HG03060 (cell line): ENCODE measurements around the gene GNA14.

Experiments used
- ATAC-seq: cut with Tn5 transposase; IDR thresholded peaks from one replicate; pipeline ENCODE4 v1.9.1; 2021; ENCODE audit warnings: low read depth, moderate number of reproducible peaks; ENCODE audit not compliant: unreplicated experiment

The GNA14 gene

DNA sequence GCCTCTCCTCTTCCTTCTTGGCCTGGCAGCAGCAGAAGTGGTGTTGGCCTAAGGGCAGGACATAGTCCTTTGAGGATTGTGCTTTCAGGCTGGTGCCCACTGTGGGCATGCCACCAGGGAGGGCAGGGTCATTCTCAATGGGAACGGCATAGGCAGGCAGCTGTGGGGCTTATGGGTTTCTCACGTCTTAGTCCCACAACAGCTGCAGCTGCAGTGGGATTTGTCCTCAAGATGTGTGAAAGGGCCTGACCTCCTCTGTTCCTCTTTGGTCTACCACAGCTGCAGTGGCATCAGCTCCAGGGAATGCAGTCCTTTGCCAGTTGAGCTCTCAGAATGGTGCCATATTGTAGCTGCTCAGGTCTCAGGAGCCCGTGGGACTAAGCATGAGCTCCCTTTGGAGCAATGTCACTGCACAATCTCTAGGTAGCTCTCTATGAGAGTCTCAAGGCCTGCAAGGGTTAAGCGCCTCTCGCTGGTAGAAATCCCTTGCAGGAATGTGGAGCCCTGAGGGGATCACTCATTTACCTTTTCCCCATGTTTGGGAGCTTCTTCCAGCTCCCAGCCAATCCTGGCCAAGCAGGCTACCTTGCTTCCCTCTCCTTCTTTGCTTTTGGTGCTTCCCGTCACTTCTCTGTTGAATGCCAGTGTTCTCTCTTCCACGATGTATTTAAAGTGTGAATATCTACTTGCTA is 104.8 kb downstream of the GNA14 start:
- ATAC-seq = no peak

DNA sequence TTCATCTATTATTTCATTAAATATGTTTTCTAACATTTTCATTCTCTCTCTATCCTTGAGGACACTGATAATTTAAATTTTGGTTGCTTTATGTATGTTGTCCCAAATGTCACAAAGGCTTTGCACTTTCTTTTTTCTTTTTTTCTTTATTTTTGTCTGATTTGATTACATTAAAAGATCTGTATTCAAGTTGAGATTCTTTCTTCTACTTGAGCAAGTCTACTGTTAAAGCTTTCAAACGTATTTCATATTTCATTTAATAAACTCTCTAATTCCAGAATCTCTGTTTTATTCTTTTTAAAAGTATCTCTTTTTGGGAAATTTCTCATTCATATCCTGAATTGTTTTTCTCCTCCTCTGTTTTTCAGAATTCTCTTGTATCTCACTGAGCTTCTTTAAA is 106.5 kb downstream of the GNA14 start:
- ATAC-seq = no peak

DNA sequence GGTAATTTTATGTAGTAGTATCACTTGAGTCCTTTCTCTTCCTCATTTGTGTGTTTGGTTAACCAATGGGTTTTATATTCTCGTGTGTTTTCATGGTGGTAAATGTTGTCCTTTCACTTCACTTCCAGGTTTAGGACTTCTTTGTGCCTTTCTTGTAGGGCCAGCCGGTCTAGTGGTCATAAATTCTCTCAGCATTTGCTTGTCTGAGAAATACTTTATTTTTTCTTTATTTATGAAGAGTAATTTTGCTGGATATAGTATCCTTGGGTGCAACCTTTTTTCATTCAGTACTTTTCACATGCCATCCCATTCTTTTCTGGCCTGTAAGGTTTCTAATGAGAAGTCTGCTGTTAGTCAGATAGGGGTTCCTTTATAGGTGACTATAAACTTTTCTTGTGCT is 107.1 kb downstream of the GNA14 start:
- ATAC-seq = no peak

DNA sequence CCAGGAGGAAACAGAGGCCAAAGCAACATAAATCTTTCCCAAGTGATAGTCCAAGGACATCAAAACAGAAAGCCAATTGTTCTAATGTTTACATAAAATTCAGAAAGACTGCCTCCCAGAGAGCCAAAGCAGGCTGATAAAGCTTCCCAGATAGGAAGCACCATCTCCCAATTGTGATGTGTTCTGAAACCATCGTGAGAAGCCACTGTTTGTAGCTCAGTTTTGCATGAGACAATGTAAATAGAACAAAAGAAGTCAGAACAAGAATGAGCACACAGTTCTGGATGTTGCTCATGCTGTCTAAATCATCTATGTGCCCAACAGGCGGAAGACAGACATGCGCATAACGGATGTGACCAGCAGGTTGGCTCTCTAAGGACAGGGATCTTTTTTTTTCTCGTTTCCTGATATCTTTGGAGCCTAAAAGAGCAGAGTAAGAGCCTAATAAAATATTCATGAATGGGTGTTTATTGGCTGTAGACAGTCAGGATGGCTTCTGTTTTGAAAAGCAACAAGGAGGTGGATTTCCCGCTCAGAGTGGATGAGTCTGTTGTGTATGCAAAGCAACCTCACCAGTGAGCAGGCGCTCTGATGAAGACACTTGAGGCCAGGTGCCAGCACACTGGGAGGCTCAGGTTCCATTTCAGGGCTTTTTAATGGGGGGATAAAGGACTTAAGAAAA is 113.6 kb downstream of the GNA14 start:
- ATAC-seq = no peak

DNA sequence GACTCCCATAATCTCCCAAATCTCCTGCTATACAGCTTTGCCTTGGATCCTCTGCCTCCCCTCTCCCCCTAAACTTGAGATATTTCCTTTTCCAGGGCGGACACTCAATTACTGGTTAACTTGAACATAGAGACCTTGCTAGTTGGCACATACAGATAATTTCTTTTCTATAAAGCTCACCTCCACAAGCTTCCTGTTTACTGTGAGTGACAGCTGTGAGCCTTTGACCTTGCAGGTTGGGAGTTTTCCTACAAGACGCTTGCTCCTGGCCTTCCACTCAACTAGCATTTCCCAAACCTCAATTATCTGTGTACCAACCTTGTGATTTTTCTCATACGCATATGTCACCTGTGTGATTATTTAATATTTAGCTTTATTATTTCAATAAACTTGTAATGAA is 114.5 kb downstream of the GNA14 start:
- no peak for ATAC-seq

DNA sequence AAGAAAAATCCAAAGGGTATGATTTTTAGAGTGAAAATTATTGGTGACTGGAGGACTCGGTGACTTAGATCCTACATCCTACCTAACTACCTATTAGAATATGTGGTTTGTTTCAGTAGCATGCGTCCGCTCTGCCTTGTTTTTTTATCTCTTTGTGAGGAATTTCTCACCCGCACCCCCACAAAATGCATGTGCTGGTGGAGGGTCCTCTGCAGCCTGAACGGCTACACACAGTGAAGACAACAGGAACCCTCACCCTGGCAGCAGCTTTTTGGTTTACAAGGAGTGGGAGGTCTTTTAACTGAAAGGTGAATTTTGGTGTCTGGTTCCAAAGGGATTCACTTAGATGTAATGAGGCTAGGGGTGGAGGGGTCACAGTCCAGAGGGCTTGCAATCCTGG is 115.5 kb downstream of the GNA14 start:
- ATAC-seq = no peak

DNA sequence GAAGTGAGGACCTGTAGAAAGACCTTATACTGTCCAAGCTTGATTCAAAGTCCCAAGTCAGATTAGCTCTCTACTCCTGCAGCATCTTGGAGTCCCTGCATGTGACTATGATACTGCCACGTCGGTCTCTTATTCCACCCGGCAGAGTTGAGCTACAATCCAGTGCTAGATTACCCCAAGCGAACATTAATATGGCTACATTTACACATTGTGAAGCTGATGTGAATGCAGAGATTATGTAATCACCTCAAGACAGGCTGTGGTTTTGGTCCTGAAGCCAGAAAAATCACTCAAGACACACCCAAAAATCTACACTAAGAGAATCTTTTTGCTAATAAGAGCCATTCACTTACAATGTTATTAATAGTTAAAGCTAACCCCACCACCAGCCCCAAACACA is 116.7 kb downstream of the GNA14 start:
- ATAC-seq = no peak

DNA sequence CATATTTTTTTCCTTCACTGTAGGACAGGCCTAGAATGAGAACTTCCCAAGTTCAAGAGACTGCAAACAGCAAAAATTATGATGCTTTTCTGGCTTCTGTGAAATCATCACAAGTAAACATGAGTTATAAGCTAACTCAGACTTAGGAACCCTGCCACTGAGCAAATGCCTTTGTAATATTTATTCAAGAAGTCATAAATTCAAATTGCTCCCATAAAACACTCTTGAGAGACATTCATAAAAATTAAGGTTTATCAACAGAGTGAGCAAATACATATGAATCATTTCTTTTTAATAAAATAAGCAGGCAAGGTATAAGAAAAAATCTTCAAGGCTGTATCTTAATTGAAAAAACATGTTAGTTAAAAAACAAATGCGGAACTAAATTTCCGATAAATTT is 124.2 kb downstream of the GNA14 start:
- no peak for ATAC-seq

DNA sequence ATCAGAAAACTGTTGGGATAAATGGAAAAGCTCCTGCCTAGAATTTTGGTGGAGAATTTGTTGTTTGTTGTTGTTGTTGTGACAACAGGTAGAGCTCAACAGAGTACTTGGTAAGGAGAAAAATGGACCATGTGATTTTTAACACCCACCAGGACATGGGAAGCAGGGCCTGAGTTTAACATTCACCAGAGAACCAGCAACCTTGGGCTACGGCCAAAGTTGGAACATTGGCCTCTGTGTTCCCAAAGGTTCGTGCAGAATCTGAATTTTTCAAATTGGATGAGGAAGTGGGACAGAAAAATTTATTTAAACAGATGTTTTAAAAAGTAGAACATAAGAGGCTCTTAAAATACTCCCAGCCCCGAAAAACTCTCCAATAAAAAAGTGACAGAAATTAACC is 127.0 kb downstream of the GNA14 start:
- no peak for ATAC-seq

DNA sequence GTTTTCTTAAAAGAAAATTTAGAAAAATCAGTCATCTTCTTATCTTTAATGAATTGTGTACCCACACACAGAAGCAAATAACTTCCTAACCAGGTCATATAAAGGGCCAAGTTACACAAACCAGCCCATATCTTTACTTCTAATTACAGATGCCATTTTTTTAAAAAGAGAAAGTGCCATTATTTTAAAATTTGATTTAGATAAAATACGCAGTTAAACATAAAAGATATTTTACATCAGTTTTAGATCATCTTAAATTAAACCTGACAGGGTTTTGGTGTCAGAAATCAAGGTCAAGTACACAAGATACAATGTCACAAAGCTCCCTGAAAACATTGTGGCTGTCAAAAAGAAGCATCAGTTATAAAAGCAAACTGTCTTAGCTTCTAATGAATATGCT is 129.4 kb downstream of the GNA14 start:
- ATAC-seq = no peak

DNA sequence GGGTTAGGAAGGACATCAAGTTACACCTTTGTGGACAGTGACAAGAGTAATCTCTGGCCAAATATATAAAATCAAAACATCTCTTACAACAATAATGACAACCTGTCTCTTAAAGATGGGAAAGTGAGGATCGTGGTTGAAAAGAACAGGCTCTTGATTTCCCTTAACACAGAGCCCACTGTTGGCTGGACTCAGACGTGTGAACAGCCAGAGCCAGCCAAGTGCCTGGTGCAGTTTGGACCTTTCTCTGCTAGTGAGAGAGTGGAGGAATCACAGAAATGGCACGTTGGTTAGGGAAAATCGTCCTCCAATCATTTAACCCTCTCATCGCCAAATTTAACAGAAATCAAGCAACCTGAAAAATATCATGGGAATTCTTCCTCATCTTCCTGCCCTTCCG is 131.3 kb downstream of the GNA14 start:
- no peak for ATAC-seq

DNA sequence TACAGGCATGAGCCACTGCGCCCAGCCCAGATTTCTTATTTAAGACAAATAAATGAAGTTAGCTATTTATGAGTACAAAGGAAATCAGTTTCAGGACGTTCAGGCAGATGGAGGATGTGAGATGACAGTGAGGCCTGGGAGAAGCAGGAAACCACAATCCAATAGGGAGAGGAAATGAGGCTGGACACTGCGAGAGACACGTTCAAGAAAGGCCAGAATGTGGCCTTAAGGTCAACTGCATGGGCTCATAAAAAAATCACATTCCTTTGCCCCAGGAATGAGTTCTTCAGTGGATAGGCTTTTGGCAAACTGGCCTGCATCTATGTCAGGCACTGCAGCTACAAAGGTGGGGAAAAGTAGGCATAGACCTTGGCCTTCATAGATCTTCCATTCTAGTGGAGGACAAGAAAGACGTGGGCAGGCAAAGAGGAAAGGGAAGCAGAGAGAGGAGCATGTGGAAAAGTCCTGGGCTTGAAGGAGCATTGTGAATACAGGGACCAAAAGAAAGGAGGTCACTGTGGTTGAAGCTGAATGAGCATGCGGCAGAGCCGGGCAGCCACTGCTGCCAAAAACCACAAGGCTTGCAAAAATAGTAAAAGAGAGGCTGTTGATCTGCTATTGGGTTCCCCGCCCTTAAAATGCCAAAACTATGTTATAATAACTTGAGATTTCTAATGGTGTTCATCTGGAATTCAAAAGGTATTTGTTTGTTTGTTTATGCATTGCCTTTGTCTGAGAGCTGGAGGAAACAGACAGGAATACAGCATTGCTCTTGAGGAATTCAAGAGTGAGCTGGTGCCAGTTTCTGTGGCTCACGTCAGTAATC is 133.0 kb downstream of the GNA14 start:
- no peak for ATAC-seq

DNA sequence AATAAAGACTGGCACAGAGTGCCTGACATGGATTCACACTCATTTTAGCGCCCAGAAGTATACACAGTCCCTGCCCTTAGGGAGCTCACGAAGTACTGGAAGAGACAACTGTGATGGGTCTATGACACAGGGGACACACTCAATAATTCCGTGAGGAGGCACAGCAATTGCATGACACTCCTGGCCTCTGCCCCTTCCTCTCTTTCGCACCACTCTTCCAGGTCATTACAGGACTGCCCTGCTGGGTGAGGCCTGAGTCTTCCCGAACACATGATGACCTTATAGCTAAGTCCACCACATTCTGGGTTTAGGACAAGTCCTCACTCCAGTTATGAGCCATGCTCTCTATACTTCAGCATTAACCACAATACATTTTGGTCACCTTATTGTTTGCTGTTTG is 134.7 kb downstream of the GNA14 start:
- ATAC-seq = no peak

DNA sequence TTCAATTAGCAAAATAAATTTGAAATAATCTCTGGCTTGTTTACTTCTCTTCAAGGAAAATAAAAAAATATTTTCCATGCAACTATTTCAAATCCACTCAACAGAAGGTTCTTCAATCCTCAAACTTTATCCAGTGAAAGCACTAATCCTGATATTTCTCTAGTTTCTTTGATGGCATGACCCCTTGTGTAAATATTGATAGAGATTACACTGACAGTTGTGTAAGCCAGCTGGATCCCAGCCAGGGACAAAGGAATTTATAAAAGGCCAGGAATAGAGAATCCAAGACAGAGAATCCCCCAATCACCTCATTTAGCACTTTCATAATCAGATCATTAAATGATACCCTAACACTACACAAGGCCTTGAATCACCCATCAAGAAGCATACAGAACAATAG is 135.2 kb downstream of the GNA14 start:
- ATAC-seq = no peak

DNA sequence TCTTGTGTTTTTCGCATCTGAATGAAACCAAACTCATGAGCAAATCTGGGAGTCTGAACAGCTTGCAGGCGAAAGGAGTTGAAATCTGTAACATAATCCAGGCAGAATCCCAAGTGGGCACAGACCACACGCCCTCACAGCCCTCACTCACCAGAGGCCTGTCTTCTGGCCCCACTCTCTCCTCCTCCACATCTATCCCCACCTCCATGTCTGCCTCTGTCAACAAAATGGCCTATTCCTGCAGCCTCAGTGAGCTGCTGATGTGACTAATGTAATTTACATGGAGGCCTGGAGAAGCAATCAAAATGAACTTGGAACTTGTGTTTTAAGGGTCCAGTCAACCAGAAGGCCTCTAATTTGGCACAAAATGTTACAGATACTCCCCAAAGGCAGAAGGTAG is 136.6 kb downstream of the GNA14 start:
- ATAC-seq = no peak

DNA sequence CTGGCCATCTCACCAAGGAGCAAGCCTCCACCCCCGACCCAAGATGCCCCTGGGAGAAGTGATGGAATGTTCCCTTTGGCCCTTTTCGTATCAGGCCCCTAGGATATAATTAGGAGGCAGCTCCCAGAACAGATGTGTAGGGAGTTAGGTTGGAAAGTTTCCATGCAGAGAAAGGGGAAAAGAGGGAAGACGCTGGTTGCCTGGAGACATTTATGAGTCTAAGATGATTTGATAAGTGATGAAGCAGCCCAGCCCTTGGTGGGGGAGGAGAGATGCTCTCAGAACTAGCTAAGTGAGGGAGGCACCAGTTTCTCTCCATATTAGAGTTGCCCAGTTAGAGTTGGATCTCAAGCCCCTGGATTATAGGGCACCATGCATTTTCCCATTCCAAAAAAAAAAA is 137.5 kb downstream of the GNA14 start:
- ATAC-seq = no peak

DNA sequence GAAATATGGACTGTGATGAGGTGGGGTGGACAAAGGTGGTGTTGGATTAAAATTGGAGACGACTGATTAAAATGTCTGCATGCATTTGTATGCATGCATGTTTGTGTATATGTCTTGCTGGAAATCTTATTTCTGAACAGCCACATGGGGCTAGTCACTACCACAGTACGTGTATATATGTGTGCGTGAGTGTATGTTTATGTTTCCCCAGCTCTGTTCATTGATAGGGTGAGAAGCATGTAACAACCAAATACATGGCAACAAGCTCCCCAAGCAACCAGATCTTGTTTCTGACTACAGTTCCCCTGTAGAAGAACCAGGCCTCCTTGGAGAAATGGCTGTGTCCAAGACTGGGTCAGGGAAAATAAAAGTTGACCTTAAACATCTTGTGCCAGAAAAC is 139.7 kb downstream of the GNA14 start:
- ATAC-seq = no peak

DNA sequence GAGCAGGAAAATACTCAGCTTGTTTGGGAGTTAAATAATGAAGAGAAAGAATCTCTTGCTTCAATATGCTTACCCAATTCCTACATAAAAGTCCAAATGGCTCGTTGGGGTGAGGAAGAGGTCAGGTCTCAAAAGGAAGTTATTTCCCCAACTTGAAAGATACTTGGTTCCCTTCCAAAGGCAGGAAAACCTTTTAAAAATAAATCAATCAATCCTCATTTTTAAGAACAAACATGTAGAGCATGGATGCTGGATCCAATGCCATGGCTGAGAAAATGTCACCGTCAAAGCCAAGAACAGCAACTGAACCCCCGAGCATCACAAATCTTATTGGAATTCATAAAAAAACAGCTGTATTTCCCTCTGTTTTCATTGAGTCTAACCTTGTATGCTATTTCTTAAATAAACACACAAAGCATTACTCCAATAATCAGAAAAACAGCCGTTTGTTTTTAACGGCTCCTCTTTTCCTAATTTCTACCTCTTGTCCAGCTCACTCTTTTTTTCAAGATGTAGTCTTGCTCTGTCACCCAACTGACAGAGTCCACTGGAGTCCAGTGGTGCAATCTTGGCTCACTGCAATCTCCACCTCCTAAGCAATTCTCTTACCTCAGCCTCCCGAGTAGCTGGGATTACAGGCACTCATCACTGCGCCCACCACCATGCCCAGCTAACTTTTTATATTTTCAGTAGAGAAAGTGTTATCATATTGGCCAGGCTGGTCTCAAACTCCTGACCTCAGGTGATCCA is 140.7 kb downstream of the GNA14 start:
- ATAC-seq = no peak

DNA sequence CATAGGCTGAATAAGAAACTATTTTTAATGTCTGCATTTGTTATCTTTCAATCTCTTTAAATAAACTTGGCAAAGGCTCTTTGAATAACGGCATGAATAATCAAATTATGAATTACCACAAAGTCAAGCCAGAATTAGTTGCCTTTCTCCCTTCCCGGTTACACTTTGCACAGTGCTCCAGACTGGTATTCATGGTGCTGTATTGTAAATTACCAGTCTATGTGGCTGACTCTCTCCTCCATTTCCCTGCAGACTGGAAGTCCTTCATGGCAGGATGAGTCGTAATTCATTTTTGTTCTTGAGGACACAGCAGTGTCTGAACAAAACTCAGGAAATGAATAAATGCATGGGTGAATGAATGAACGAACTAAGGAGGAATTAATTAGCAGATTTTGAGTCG is 142.9 kb downstream of the GNA14 start:
- ATAC-seq = no peak

DNA sequence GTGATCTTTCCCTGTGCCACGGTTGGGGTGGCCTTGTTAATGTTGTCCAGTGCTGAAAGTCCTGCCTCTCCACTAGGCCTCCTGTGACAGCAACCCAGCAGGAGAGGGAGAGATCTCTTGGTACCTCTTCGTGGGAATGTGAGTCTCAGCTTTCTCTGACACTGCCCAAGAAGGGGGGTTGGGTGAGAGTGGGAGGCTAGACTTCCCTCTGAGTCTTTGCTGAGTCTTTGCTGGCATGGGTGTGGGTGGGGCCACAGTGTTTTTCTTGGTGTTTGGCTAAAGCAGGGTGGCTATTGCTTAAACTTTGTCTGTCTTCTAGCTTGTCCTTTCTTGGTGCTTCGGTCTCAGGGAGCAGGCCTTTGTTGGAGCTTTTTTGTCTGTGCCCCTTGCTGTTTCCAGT is 145.6 kb downstream of the GNA14 start:
- ATAC-seq = no peak

DNA sequence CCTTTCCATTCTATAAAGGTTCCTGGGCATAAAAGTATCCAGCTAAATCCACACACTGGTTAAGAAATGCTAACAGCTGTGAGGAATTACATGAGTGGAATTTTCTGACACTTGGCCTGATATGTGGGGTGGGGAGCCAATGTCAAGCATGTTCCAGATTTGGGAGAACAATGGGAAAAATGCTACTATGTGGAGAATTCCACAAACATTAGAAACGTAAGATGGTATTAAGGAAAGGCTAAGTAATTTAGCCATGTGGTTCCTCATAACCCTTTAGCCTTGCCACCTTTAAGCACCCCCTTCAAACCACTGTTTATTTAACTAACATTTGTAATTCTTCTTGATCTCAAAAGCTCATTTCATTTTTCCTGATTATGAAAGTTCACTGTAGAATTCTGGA is 149.2 kb downstream of the GNA14 start:
- ATAC-seq = no peak
